LNCAP (cell line): ENCODE data around the gene COQ6.

Experiments used
- CTCF ChIP-seq: fragments of 450-650 bp; IDR thresholded peaks from 2 replicates; pipeline ENCODE4 v1.5.1; 2017; ENCODE audit warnings: mild to moderate bottlenecking

Gene COQ6

GRCh38 chr14:73988065-73988464 is 38.0 kb downstream of the COQ6 start:
- TF ChIP-seq CTCF, result no peak

- no peak for TF ChIP-seq CTCF
Measured at GRCh38 chr14:73991092-73991491, 41.0 kb downstream of the COQ6 start.

- no peak for TF ChIP-seq CTCF
Measured at GRCh38 chr14:73995977-73996378, 45.9 kb downstream of the COQ6 start.

- no peak for TF ChIP-seq CTCF
Measured at GRCh38 chr14:73996731-73997107, 46.6 kb downstream of the COQ6 start.

GRCh38 chr14:73997108-73997943 is 47.2 kb downstream of the COQ6 start:
- no peak for TF ChIP-seq CTCF

GRCh38 chr14:73997944-73998447 is 47.9 kb downstream of the COQ6 start:
- no peak for TF ChIP-seq CTCF

GRCh38 chr14:73998726-73999125 is 48.6 kb downstream of the COQ6 start:
- no peak for TF ChIP-seq CTCF
